ENCODE results near the gene RIMBP3C.
"Not testable (repeated sequence)": the region's sequence is repeated elsewhere in the genome, so short reads cannot be mapped to it uniquely, and the experiment has no call there.

The RIMBP3C gene

DNA sequence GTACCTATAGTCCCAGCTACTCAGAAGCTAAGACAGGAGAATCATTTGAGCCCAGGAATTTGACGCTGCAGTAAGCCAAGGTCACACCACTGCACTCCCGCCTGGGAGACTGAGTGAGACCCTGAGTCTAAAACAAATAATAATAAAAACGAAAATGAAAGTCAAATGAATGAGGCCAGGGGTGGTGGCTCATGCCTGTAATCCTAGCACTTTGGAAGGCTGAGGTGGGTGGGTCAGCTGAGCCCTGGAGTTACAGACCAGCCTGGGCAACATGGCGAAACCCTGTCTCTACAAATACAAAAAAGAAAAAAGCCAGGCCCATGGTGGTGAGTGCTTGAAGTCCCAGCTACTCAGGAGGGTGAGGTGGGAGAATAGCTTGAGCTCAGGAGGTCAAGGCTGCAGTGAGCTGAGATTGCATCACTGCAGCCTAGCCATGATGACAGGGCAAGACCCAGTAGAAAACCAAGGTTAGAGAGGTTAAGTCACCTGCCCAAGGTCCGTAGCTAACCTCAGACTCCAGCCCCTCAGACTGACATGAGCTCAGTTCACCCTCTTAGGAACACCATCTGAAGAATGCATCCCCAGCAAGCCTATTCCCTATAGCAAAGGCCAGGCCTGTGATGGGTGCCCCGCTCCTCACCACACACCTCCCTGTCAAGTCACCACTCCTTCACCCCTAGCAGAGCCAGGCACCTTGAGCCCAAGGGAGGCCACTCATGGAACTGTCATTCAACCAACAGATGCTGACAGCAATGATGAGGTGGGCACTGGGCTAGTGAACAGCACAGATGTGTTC is 24.4 kb downstream of the RIMBP3C start:
- DNase-seq: not testable (repeated sequence)

DNA sequence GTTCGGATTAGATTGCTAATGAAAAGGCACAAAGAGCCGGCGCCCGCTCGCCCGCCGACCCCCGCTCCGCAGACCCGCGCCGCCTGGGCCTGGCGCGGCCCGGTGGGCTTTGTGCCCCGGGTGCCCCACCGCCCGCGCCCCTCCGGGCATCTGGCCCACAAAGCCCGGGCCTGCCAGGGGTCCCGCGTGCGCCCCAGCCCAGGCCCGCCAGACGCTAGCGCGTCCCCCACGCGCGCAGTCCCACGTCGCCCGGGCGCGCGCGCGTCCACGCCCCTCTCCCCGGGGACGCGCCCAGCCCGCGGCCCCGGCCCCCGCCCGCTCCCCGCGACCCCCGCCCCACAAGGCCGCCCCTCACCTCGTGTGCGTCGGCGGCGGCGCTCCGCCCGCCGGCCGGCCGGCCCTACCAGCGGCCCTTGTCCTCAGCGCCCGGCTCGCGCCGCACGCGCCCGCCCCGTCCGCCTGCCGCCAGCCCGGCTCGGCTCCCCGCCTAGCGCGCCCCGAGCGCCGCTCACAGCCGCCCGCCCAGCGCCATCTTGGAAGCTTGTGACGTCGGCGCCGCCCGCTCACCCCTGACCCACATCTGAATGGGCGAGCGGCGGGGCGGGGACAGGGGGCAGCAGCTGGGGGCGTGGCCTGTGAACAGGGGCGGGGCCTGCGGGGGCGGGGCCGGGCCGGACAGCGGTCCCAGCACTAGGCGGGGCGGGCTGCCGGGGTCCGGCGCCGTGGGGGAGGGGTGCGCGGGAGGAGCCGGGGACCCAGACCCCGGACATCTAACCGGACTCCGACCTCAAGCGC is 34.1 kb downstream of the RIMBP3C start:
- not testable (repeated sequence) for DNase-seq

DNA sequence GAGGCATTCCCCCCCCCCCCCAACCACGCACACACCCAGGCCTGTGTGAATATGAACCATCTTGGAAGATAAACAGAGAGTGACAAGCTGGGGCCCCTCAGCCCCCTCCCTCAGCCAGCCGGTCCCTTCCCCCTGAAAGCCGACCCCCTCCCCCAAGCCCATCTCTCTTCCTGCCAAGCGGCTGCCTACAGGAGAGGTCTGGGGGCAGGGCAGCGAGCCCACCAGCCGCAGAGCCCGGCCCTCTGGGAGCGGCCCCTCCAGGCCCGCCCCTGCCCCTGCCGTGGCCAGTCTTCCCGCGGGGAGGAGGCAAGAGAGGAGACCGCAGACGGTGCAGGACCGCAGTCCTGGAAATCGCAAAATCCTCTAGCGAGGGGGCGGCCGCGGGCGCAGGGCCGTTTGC is 34.7 kb downstream of the RIMBP3C start:
- not testable (repeated sequence) for DNase-seq

DNA sequence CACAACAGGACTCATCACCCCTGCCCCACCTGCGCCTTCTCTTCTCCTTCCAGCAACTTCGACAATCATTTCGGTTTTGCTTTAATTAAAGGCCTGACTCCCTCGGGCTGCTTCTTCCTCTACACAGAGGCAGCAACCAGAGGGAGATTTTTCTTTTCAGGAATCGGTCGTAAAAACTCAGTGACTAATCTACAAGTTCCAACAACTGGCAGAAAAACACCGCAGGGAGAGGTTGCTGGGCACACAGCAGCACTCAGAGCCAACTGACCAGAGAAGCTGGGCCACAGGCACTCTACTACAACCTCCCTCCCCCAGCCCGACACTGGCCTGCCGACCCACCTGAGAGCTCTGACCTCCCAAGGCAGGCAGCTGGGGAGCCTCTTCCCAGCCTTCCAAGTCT is 36.0 kb downstream of the RIMBP3C start:
- DNase-seq: not testable (repeated sequence)

DNA sequence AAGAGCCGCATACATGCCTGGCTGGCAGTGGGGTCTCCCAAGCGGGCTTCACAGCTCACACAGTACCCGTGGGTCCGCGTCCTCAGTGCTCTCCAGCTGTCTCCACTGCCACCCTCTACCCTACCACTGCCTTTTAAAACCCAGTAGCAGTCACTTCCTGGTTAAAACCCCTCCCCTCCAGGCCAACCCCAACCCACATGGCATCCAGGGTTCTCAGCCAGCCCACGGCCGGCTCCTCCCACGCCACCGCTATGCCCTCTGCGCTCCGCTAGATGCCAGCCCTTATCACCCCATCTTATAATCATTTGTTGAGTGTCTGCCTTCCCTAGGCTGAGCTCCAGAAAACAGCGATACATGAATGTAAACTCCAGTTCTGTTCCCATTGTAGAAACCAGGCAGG is 37.1 kb downstream of the RIMBP3C start:
- DNase-seq: not testable (repeated sequence)

DNA sequence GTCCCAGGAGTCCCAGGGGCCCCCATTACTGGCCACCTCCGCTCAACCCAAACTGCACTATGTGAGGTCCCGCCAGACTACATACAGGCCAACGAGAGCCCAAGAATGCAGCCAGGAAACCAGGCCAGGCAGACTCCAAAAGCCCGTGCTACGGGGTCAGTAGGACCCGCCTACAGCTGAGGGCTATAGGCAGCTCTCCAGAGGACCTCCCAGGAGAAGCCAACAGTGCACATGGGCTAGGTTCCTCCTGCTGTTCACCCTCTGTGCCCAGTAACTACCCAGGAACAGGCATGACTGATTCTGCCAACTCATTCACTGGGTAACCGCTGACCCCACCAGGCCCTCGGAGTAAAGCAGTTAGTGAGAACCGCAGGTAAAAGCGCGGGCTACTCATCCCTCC is 39.2 kb downstream of the RIMBP3C start:
- not testable (repeated sequence) for DNase-seq

DNA sequence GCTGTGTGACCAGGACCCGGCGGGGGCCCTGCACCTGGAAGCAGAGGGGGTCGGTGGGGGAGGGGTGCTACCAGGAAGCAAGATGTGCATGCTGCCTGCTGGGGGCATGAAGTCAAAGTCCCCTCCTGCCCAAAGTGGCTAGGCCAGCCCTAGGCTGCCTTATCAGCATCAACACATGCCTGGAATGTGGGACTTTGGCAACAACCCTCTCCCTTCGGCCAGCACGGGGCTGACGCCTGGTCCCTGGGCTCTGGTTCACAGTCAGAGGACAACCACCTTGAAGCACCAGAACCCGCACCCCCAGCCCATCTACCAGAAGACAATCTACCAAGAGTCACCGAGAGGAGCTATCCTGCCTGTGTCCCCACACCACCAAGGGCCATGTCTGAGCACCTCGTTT is 40.9 kb downstream of the RIMBP3C start:
- not testable (repeated sequence) for DNase-seq

DNA sequence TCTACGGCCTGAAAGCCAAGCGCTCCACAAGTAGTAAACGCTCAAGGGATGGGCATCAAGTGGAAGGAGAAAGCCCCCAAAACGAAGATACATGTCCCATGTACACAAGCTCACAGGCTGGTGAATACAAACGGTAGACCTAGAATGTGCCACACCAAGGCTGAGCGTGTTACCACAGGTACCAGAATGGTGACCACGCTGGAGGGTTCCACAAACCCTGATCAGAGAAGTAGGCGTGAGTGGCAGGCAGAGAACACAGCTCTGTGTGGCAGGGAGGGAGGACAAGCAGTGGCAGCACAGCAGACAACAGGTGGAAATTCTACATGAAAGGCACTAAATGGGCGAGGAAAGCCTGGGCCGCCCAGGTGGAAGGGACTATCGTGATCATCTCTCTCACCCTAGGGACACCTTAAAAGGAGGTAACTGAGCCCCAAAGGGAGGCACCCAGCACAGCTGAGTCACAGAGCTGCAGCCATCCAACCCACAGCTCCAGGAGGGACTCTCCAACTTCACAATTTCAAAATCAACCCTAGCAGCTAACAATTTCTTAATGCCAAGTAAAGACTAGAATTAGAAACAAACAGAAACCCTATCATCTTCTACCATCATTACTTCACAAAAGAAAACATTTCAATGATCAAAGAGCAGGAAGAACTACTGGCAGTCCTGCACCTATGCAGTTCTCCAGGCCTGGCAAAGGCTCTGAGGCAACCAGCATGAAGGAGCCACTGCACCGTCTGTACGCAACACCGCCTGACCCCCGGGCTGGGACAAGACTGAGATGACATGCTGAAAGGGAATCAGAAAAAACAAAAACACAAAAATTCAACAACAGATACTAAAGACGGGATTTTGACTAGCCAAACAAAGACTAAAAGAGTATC is 51.4 kb downstream of the RIMBP3C start:
- not testable (repeated sequence) for DNase-seq

DNA sequence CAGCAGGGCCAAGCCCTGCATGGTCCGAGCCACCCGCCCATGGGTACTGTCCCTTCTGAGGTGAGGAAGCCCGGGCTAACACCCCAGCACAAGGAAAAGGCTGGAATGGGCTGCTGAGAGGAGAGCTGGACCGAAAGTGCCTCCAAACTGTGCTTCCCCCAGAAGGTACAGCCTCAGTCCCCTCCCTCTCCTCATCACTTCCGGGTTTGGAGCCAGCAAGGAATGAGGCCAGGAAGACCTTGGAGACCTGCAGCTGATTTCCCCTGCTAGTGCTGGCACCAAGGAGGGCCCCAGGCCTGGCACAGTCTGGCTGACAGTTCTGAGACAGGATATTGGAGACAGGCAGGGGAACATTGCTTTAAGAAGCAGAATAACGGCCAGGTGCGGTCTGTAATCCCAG is 52.8 kb downstream of the RIMBP3C start:
- not testable (repeated sequence) for DNase-seq

DNA sequence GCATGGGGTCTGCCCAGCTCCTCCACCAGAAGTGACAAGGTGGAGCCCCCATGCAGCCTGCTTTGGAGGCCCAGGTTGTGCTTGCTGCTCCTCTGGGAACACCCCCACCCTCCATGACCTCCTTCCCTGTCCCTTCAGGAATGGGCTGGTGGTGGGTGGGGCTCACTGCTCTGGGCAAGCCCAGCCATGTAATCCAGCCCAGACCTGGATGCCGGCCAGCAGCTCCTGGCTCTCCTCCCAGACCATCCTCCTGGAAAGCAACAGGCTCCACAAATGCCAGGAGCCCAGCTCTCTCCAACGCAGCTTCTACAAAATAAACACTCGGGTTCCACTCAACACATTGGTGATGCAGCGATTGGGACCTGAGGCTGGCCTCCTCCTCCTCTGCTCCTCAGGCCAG is 53.3 kb downstream of the RIMBP3C start:
- not testable (repeated sequence) for DNase-seq
